Activated CD8-positive, alpha-beta memory T cell treated with anti-CD3 and anti-CD28 coated beads, Interleukin-2, amount 50 U/mL, for 48 hours (primary cell): ENCODE results near the gene HSD17B1.

Experiments used
- DNase-seq: peaks from one replicate; pipeline ENCODE4 v3.0.0-alpha.2; 2020

The HSD17B1 gene

GRCh38 chr17:42568341-42569111 is 15.8 kb downstream of the HSD17B1 start:
- DNase-seq = no peak

- DNase-seq = no peak
Observed at GRCh38 chr17:42571435-42572225, 18.9 kb downstream of the HSD17B1 start.

- no peak for DNase-seq
Observed at GRCh38 chr17:42573095-42573494, 20.4 kb downstream of the HSD17B1 start.

DNA sequence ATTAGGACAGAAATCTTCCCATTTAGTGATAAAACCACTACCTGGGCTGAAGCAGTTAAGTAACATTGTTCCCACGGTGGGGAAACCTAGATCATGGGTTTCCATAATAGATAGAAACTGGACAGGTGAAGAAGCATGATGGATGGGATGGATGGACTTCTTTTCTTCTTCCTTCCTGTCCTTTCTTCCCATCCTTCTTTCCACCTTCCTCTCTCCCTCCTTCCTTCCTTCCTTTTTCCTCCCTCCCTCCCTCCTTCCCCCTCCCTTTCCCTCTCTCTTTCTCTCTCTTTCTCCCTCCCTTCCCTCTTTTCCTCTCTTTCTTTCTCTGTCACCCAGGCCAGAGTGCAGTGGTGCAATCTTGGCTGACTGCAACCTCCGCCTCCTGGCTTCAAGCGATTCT is 21.7 kb downstream of the HSD17B1 start:
- no peak for DNase-seq

- DNase-seq = no peak
Observed at GRCh38 chr17:42577140-42577531, 24.4 kb downstream of the HSD17B1 start.

- peak; percentile 96 for DNase-seq
Observed at GRCh38 chr17:42577532-42578281, 25.0 kb downstream of the HSD17B1 start, which contains the start of gene PSMC3IP. Gene PSMC3IP (minus strand): TSS chr17:42577729. CDS start chr17:42577686, 43 bp downstream.

DNA sequence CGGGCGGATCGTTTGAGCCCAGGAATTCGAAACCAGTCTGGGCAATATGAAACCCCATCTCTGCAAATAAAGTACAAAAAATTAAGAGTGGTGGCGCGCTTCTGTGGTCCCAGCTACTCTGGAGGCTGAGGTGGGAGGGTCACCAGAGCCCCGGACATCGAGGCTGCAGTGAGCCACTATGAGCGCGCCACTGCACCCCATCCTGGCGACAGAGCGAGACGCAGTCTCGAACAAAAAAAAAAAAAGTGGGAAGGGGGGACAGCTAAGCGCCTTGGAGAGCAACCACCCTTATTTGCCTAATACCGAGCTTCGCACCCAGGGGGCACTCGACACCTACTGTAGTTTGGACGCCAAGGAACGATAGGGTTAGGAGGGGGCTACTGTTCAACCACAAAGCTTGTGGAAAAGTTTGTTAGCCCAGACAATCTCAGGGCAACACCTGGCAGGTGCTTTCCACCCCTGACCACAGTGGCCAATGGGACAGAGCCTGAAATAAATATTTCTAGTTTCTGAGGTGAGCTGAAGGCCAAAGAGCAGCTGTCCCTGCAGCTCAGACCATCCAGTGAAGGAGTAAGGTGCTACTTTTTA is 25.7 kb downstream of the HSD17B1 start:
- DNase-seq = peak; percentile 84

GRCh38 chr17:42579794-42580551 is 27.2 kb downstream of the HSD17B1 start:
- no peak for DNase-seq

GRCh38 chr17:42581744-42582270 is 29.1 kb downstream of the HSD17B1 start:
- no peak for DNase-seq

- DNase-seq = no peak
Observed at GRCh38 chr17:42584880-42585279, 32.2 kb downstream of the HSD17B1 start.

- DNase-seq = no peak
Observed at GRCh38 chr17:42585353-42585752, 32.6 kb downstream of the HSD17B1 start.

DNA sequence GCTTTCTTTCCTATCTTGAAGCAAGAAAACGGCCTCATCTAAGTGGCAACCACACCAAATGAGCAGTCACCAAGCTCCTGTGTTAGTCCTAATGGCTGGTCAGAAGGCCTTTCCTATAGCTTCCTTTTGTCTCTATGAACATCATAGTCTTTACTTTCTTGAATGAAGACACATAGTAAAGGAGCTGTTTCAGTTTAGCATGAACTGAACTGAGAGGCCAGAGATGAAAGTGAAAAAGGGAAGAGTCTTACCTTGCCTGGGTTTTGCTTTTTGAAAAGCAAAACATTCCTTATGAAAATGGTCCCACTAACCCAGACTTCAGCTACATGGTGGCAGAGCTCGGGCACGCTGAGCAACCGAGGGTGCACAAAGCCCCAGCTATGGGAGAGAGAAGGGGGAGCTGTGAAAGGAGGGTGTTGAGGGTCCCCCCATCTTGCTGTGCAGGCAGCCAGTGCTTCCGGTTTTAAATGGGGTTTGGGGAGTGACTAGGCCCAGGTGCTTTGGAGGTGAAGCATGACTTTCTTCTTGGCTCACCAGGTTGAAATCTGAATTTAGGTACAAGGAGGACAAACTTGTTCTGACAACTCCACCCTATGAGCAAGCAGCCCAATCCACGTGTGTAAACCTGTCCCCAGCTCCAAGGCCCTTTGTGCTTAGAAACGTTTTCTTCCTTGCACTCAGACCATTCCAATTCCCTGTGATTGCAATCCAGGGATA is 33.9 kb downstream of the HSD17B1 start:
- no peak for DNase-seq

GRCh38 chr17:42590886-42591285 is 38.2 kb downstream of the HSD17B1 start:
- DNase-seq = no peak

GRCh38 chr17:42591411-42591810 is 38.7 kb downstream of the HSD17B1 start:
- no peak for DNase-seq

DNA sequence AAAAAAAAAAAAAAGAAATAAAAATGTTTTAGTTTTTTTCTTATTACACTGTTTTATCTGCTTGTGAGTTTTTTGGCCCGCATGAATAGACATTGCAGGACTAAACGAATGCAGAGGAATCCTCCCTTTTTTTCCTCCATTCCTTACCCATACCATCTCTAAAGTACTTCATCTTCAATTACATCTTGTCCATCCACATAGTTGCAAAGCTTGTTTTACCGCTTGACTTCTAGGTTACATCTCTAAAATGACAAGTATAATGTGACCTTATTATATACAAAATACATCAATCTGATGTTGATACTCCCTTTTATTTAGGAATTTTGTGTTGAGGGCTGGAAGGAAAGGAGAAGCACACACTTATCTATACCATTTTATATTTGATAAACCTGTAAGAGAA is 43.7 kb downstream of the HSD17B1 start:
- no peak for DNase-seq

DNA sequence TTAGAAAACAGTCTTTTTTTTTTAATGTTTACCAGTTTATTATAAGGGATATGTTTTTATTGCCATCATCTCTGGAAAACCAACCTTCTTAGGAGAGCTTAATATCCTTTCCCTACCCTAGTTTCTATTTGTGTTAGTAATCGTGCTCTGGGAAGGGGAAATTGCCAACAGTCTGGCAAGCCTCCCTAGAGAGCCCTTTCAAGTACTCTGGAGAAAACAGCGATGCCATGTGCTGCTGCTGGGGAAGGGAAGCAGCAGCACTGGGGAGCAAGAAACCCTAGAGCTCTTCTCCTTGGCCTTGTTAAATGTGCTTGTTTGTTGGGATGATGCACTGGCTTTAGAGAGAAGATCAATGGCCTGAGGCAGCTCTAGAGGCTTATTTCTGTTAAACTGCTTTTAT is 46.2 kb downstream of the HSD17B1 start:
- DNase-seq = no peak

DNA sequence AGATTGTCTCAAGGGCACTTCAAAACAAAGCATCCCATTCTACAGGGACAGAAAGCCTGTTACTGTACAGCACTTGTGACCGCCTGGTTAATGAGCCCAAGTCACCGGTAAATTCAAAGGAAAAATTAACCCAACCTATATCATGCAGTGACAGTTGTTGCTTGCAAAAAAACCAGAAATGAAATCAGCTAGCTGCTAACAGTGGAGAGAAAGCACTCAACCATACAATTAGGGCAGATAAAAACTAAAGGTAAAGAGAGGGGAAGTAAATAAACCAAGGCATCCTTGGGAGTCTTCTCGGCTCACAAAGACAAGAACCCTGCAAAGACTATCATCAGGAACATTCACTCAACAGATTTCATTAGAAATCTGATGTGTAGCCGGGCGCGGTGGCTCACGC is 50.6 kb downstream of the HSD17B1 start:
- DNase-seq = no peak
